HepG2 (cell line): Measurements from ENCODE around the gene GCDH. TPM values are rescaled to one million over a fixed set of nuclear protein-coding genes. Genes with fewer than 3 reads are reported as not detected.
A peak's percentile ranks its signal among the peaks of the same experiment; 100 is the strongest.

Source experiments
- ARHGAP35 ChIP-seq: sonication (generic); formaldehyde crosslinking; IDR thresholded peaks from 2 replicates; pipeline ENCODE4 v1.9.0; 2022; ENCODE audit warnings: mild to moderate bottlenecking, inconsistent platforms, moderate library complexity, missing genetic modification reagents, borderline replicate concordance
- ATRX ChIP-seq: sonication (generic); formaldehyde crosslinking; IDR thresholded peaks from 2 replicates; pipeline ENCODE4 v1.4.0; 2020; ENCODE audit warnings: missing genetic modification reagents, borderline replicate concordance
- ETV5 ChIP-seq: IDR thresholded peaks from 2 replicates; pipeline ENCODE4 v1.6.1; 2018; ENCODE audit warnings: missing biosample characterization, missing genetic modification reagents, inconsistent platforms, borderline replicate concordance
- HNF4G ChIP-seq, 2 experiments: sonication (generic) in 1 of 2; formaldehyde crosslinking in 1 of 2; IDR thresholded peaks; 2 replicates each; pipeline versions ENCODE4 v1.4.0 to v1.6.1; 2011 to 2020; ENCODE audit warnings: borderline replicate concordance in 2 of 2, low read depth in 2 of 2, mild to moderate bottlenecking in 2 of 2, low read length in 1 of 2, missing genetic modification reagents in 1 of 2, moderate library complexity in 1 of 2
- KLF11 ChIP-seq: IDR thresholded peaks from 2 replicates; pipeline ENCODE4 v1.6.1; 2016; ENCODE audit warnings: missing compliant biosample characterization
- KLF12 ChIP-seq: sonication (generic); formaldehyde crosslinking; IDR thresholded peaks from 2 replicates; pipeline ENCODE4 v1.4.0; 2020; ENCODE audit warnings: missing genetic modification reagents, borderline replicate concordance
- MAFK ChIP-seq, 2 experiments: IDR thresholded peaks in 1 of 2; conservative IDR thresholded peaks in 1 of 2; 2 replicates each; pipeline ENCODE4 v1.6.1; 2011; ENCODE audit warnings: improper control_type of control experiment in 2 of 2, low read length in 2 of 2
- MIER3 ChIP-seq: IDR thresholded peaks from 2 replicates; pipeline ENCODE4 v1.6.1; 2016; ENCODE audit warnings: missing compliant biosample characterization, borderline replicate concordance
- NPAS2 ChIP-seq: sonication (generic); formaldehyde crosslinking; IDR thresholded peaks from 2 replicates; pipeline ENCODE4 v1.8.0; 2022; ENCODE audit warnings: mild to moderate bottlenecking, missing genetic modification reagents, borderline replicate concordance
- RXRA ChIP-seq: sonication (generic); formaldehyde crosslinking; IDR thresholded peaks from 2 replicates; pipeline ENCODE4 v1.5.1; 2020; ENCODE audit warnings: missing genetic modification reagents
- SAP130 ChIP-seq: IDR thresholded peaks from 2 replicates; pipeline ENCODE4 v1.6.1; 2016; ENCODE audit warnings: low read depth
- SP1 ChIP-seq, 2 experiments: fragments of 450-650 bp in 1 of 2; sonication (generic) in 1 of 2; formaldehyde crosslinking in 1 of 2; IDR thresholded peaks; 2 replicates each; pipeline versions ENCODE4 v1.4.0 to v1.6.1; 2016 to 2020; ENCODE audit warnings: missing genetic modification reagents in 1 of 2
- TFDP2 ChIP-seq: sonication (generic); formaldehyde crosslinking; IDR thresholded peaks from 2 replicates; pipeline ENCODE4 v1.4.0; 2020; ENCODE audit warnings: missing genetic modification reagents
- ZMYM3 ChIP-seq: sonication (generic); formaldehyde crosslinking; IDR thresholded peaks from 2 replicates; pipeline ENCODE4 v1.5.1; 2020; ENCODE audit warnings: mild to moderate bottlenecking, missing genetic modification reagents
- ZNF260 ChIP-seq: sonication (generic); formaldehyde crosslinking; IDR thresholded peaks from 2 replicates; pipeline ENCODE4 v1.4.0; 2020; ENCODE audit warnings: missing genetic modification reagents, low read depth, mild to moderate bottlenecking, borderline replicate concordance
- ZNF343 ChIP-seq: sonication (generic); formaldehyde crosslinking; IDR thresholded peaks from 2 replicates; pipeline ENCODE4 v1.4.0; 2020; ENCODE audit warnings: mild to moderate bottlenecking, missing genetic modification reagents
- ZNF720 ChIP-seq: sonication (generic); formaldehyde crosslinking; IDR thresholded peaks from 2 replicates; pipeline ENCODE4 v1.4.0; 2020; ENCODE audit warnings: missing genetic modification reagents
- ZNF740 ChIP-seq: sonication (generic); formaldehyde crosslinking; IDR thresholded peaks from 2 replicates; pipeline ENCODE4 v1.4.0; 2020; ENCODE audit warnings: missing genetic modification reagents
- polyA plus RNA-seq, 8 experiments: library from polyadenylated mRNA; depleted of rRNA in 3 of 8; stranded (reverse) in 7 of 8; unstranded in 1 of 8; fragments of >200 nt; fragmentation: Illumina TruSeq in 4 of 8; extraction: Trizol in 4 of 8; gene quantifications; 2 replicates each; pipeline versions ENCODE4 v1.2.1 to v1.2.3, GENCODE V29; 2011 to 2016; ENCODE audit warnings: low read depth in 4 of 8, missing spikeins in 1 of 8, mixed read lengths in 1 of 8; ENCODE audit not compliant: insufficient read depth in 1 of 8
- total RNA-seq, 5 experiments: library from RNA; depleted of rRNA; stranded (reverse); fragments of >200 nt; fragmentation: Illumina TruSeq; extraction: Trizol; gene quantifications; 2 replicates each; pipeline ENCODE4 v1.2.3, GENCODE V29; 2016; ENCODE audit warnings: low read depth in 1 of 5
- TF ChIP-seq, protein P1 (sequence below): sonication (generic); formaldehyde crosslinking; IDR thresholded peaks from 2 replicates; pipeline ENCODE4 v1.5.0; 2020; ENCODE audit warnings: missing genetic modification reagents
- TF ChIP-seq, protein P2 (sequence below): sonication (generic); formaldehyde crosslinking; IDR thresholded peaks from 2 replicates; pipeline ENCODE4; 2020; ENCODE audit warnings: missing genetic modification reagents, mild to moderate bottlenecking, borderline replicate concordance

Gene GCDH
- total and polyA plus RNA-seq, 2 of the 13 experiments (the other 11 are each of a cell fraction or from before 2014, with no cell fraction given): 15.1 to 38.0 TPM

GRCh38 chr19:12864721-12865715, 25.9 kb upstream of the GCDH start (continued):
- TF ChIP-seq, protein P1, sequence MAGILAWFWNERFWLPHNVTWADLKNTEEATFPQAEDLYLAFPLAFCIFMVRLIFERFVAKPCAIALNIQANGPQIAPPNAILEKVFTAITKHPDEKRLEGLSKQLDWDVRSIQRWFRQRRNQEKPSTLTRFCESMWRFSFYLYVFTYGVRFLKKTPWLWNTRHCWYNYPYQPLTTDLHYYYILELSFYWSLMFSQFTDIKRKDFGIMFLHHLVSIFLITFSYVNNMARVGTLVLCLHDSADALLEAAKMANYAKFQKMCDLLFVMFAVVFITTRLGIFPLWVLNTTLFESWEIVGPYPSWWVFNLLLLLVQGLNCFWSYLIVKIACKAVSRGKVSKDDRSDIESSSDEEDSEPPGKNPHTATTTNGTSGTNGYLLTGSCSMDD: no peak
- TF ChIP-seq ARHGAP35 (CRISPR knock-in tag) (no peak), MIER3 (CRISPR knock-in tag) (peak; percentile 20; the same call in 1 of the 2 replicates), ZNF740 (CRISPR knock-in tag) (0 out of 2 replicates have a peak, but pooled peaks have one; percentile 23), ETV5 (no peak), NPAS2 (CRISPR knock-in tag) (no peak), ZMYM3 (CRISPR knock-in tag) (peak; percentile 42; the same call in 1 of the 2 replicates), ZNF260 (CRISPR knock-in tag) (no peak), ZNF343 (CRISPR knock-in tag) (0 out of 2 replicates have a peak, but pooled peaks have one; percentile 19), ATRX (CRISPR knock-in tag) (no peak), RXRA (CRISPR knock-in tag) (peak; percentile 73; the same call in 1 of the 2 replicates), KLF11 (CRISPR knock-in tag) (no peak), KLF12 (CRISPR knock-in tag) (no peak), SAP130 (CRISPR knock-in tag) (peak; percentile 74), ZNF720 (no peak), MAFK (conservative IDR thresholded peaks at IDR 0.05 in 1 of 2, IDR thresholded peaks at IDR 0.05 in 1 of 2; ENCODE audit: low read length in 2 of 2) (no peak), HNF4G (IDR thresholded peaks at IDR 0.05; ENCODE audit: borderline replicate concordance, low read depth, low read length) (peak; percentile 72), HNF4G (CRISPR knock-in tag; IDR thresholded peaks at IDR 0.05; ENCODE audit: borderline replicate concordance, low read depth) (no peak), SP1 (IDR thresholded peaks at IDR 0.05) (no peak), SP1 (CRISPR knock-in tag; IDR thresholded peaks at IDR 0.05) (no peak; the same call in 1 of the 2 replicates), TFDP2 (CRISPR knock-in tag) (no peak; the same call in 1 of the 2 replicates)
- TF ChIP-seq, protein P2, sequence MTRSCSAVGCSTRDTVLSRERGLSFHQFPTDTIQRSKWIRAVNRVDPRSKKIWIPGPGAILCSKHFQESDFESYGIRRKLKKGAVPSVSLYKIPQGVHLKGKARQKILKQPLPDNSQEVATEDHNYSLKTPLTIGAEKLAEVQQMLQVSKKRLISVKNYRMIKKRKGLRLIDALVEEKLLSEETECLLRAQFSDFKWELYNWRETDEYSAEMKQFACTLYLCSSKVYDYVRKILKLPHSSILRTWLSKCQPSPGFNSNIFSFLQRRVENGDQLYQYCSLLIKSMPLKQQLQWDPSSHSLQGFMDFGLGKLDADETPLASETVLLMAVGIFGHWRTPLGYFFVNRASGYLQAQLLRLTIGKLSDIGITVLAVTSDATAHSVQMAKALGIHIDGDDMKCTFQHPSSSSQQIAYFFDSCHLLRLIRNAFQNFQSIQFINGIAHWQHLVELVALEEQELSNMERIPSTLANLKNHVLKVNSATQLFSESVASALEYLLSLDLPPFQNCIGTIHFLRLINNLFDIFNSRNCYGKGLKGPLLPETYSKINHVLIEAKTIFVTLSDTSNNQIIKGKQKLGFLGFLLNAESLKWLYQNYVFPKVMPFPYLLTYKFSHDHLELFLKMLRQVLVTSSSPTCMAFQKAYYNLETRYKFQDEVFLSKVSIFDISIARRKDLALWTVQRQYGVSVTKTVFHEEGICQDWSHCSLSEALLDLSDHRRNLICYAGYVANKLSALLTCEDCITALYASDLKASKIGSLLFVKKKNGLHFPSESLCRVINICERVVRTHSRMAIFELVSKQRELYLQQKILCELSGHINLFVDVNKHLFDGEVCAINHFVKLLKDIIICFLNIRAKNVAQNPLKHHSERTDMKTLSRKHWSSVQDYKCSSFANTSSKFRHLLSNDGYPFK (CRISPR knock-in tag): peak; percentile 25; the same call in 1 of the 2 replicates
